ENCODE data around the gene PDE8A. TPM values are rescaled to one million over a fixed set of nuclear protein-coding genes. Genes with fewer than 3 reads are reported as not detected.

Gene PDE8A
- total RNA-seq, 1 donor from 2014 or later, result 22.7 TPM

DNA sequence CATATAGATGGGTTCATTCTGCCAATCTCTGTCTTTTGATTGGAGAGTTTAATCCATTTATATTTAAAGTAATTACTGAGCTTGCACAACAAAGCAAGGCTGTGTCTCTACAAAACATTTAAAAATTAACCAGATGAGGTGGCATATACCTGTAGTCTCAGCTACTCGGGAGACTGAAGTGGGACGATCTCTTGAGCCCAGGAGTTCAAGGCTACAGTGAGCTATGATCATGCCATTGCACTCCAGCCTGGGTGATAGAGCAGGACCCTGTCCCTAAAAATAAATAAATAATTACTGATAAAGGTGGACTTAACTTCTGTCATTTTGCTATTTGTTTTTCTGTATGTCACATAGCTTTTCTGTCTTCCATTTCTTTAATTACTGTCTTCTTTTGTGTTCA is 78.1 kb downstream of the PDE8A start:
- Mint-ChIP-seq H3K27me3 (ENCODE audit: low read depth) (no peaks in the 10 kb centered on the region), H3K36me3 (ENCODE audit: low read depth) (peaks cover 12% of the 10 kb centered on the region), H3K9me3 (ENCODE audit: low read depth) (peaks cover 28% of the 10 kb centered on the region), H3K4me3 (ENCODE audit: unreplicated experiment) (no peak overlapping the region), H3K27ac (ENCODE audit: unreplicated experiment) (no peak overlapping the region), H3K4me1 (ENCODE audit: low read depth) (no peaks in the 10 kb centered on the region)
- no peak for DNase-seq (ENCODE audit: low spot score)
- no peak for TF ChIP-seq CTCF (IDR thresholded peaks at IDR 0.05)

GRCh38 chr15:85062560-85062959 is 80.9 kb downstream of the PDE8A start:
- no peak overlapping the region for H3K27ac Mint-ChIP-seq (ENCODE audit: unreplicated experiment)
- peaks cover 23% of the 10 kb centered on the region for H3K9me3 Mint-ChIP-seq (ENCODE audit: low read depth)
- no peaks in the 10 kb centered on the region for H3K27me3 Mint-ChIP-seq (ENCODE audit: low read depth)
- H3K36me3 Mint-ChIP-seq (ENCODE audit: low read depth), result peaks cover 8% of the 10 kb centered on the region
- H3K4me1 Mint-ChIP-seq (ENCODE audit: low read depth), result no peaks in the 10 kb centered on the region
- no peak overlapping the region for H3K4me3 Mint-ChIP-seq (ENCODE audit: unreplicated experiment)
- TF ChIP-seq CTCF (IDR thresholded peaks at IDR 0.05), result no peak
- no peak for DNase-seq (ENCODE audit: low spot score)

- no peak overlapping the region for H3K4me3 Mint-ChIP-seq (ENCODE audit: unreplicated experiment)
- peaks cover 10% of the 10 kb centered on the region for H3K36me3 Mint-ChIP-seq (ENCODE audit: low read depth)
- H3K27ac Mint-ChIP-seq (ENCODE audit: unreplicated experiment), result no peak overlapping the region
- no peaks in the 10 kb centered on the region for H3K27me3 Mint-ChIP-seq (ENCODE audit: low read depth)
- no peak for DNase-seq (ENCODE audit: low spot score)
- peaks cover 23% of the 10 kb centered on the region for H3K9me3 Mint-ChIP-seq (ENCODE audit: low read depth)
- no peak for TF ChIP-seq CTCF (IDR thresholded peaks at IDR 0.05)
- no peaks in the 10 kb centered on the region for H3K4me1 Mint-ChIP-seq (ENCODE audit: low read depth)
Measured at GRCh38 chr15:85063088-85063487, 81.4 kb downstream of the PDE8A start.

DNA sequence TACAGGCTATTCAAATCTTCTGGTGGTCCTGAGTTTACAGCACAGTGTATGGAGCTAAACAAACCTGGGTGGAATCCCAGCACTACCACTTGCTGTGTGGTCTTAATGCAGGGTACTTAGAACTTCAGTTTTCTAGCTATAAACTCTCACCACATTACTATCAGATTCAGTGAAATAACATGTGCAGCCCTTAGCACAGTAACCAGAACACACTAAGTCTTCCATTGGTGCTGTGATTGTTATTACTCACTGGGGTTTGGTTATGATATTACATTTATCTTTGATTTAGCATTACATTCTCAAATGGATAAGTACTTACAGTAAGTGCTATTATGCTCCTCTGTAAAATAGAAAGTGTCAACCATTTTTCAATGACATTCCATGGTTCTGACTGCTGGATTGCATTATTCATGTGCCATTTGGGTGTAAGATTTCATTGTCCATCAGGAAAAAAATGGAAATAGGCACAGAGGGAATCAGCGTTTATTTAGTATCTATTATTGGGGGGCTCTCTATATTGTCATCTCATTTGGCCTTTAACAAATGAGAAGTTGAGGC is 81.9 kb downstream of the PDE8A start:
- H3K4me1 Mint-ChIP-seq (ENCODE audit: low read depth), result no peaks in the 10 kb centered on the region
- H3K27me3 Mint-ChIP-seq (ENCODE audit: low read depth), result no peaks in the 10 kb centered on the region
- H3K27ac Mint-ChIP-seq (ENCODE audit: unreplicated experiment), result no peak overlapping the region
- DNase-seq (ENCODE audit: low spot score), result no peak
- peaks cover 10% of the 10 kb centered on the region for H3K36me3 Mint-ChIP-seq (ENCODE audit: low read depth)
- TF ChIP-seq CTCF (IDR thresholded peaks at IDR 0.05), result no peak
- peaks cover 21% of the 10 kb centered on the region for H3K9me3 Mint-ChIP-seq (ENCODE audit: low read depth)
- no peak overlapping the region for H3K4me3 Mint-ChIP-seq (ENCODE audit: unreplicated experiment)

- no peak overlapping the region for H3K4me3 Mint-ChIP-seq (ENCODE audit: unreplicated experiment)
- no peak for DNase-seq (ENCODE audit: low spot score)
- H3K27me3 Mint-ChIP-seq (ENCODE audit: low read depth), result no peaks in the 10 kb centered on the region
- H3K27ac Mint-ChIP-seq (ENCODE audit: unreplicated experiment), result no peak overlapping the region
- TF ChIP-seq CTCF (IDR thresholded peaks at IDR 0.05), result no peak
- peaks cover 12% of the 10 kb centered on the region for H3K36me3 Mint-ChIP-seq (ENCODE audit: low read depth)
- peaks cover 11% of the 10 kb centered on the region for H3K9me3 Mint-ChIP-seq (ENCODE audit: low read depth)
- H3K4me1 Mint-ChIP-seq (ENCODE audit: low read depth), result no peaks in the 10 kb centered on the region
Measured at GRCh38 chr15:85064710-85065109, 83.1 kb downstream of the PDE8A start.

Measured in chondrocyte (in vitro differentiated cells).